Brain microvascular endothelial cell (primary cell): ENCODE results near the gene IMMP2L.

Experiments used
- DNase-seq: peaks from one replicate; pipeline ENCODE4 v3.0.0-alpha.2; 2020
- H3K27ac ChIP-seq: fragments of 250-450 bp; sonication (Bioruptor Pico); 2 replicates; pipeline ENCODE4 v1.5.1; 2020; ENCODE audit warnings: mild to moderate bottlenecking, moderate library complexity
- H3K27me3 ChIP-seq: fragments of 250-450 bp; sonication (Bioruptor Pico); replicated peaks from 2 replicates; pipeline ENCODE4 v1.5.1; 2020; ENCODE audit warnings: mild to moderate bottlenecking
- H3K36me3 ChIP-seq: fragments of 250-450 bp; sonication (Bioruptor Pico); replicated peaks from 2 replicates; pipeline ENCODE4 v1.5.1; 2020; ENCODE audit warnings: mild to moderate bottlenecking
- H3K4me3 ChIP-seq: 2 replicates; pipeline ENCODE4 v1.5.1; 2011; ENCODE audit warnings: low read depth, mild to moderate bottlenecking, control low read depth, low read length, moderate library complexity
- in situ Hi-C: cut with HindIII; loops from 2 replicates; pipeline ENCODE4 v1.10.0; 2017; ENCODE audit warnings: low sequenced_read_pairs, low pct_ligation_motif_present
- TF ChIP-seq, protein P1 (sequence below): IDR thresholded peaks from 2 replicates; pipeline ENCODE4 v1.5.1; 2011; ENCODE audit warnings: low read depth, mild to moderate bottlenecking, moderate library complexity, low read length, control low read depth, inconsistent platforms; ENCODE audit errors: missing control alignments

IMMP2L gene

DNA sequence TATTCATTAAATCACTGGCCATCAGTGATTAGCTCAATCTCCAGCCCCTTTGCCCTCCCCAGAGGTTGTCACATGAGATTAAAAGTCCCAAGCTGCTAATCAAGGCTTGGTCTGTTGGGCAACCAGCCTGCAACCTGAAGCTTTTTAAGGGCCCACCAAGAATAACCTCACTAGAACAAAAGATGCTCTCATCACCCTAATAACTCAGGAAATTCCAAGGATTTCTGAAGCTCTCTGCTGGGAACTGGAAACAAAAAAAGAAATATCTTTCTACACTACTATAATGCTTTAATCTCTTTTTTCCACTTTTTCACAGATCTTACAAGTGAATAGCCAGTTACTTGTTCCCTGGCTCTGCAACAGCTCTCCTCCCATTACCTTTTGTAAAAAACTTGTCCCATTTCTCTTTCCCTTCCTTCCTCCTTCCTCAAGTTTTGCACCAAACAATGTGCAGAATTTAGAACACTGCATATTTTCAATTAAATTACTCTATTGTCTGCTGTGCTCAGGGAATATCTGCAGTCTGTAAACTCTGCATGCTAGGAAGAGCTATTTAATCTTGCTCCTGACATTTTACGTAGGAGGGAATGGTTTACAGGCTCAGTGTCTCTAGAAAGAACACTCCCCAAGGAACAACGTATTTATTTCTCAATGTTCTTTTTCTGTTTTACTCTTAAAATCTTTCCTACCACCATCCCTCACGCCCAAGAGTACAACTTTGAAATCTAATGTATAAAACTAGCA is 169.1 kb downstream of the IMMP2L start:
- in situ Hi-C loops = no loop called here
- DNase-seq = no peak
- H3K27me3 ChIP-seq = no peaks in the 10 kb centered on the region
- H3K4me3 ChIP-seq = no peak overlapping the region
- no peak overlapping the region for H3K27ac ChIP-seq
- no peaks in the 10 kb centered on the region for H3K36me3 ChIP-seq
- TF ChIP-seq, protein P1, sequence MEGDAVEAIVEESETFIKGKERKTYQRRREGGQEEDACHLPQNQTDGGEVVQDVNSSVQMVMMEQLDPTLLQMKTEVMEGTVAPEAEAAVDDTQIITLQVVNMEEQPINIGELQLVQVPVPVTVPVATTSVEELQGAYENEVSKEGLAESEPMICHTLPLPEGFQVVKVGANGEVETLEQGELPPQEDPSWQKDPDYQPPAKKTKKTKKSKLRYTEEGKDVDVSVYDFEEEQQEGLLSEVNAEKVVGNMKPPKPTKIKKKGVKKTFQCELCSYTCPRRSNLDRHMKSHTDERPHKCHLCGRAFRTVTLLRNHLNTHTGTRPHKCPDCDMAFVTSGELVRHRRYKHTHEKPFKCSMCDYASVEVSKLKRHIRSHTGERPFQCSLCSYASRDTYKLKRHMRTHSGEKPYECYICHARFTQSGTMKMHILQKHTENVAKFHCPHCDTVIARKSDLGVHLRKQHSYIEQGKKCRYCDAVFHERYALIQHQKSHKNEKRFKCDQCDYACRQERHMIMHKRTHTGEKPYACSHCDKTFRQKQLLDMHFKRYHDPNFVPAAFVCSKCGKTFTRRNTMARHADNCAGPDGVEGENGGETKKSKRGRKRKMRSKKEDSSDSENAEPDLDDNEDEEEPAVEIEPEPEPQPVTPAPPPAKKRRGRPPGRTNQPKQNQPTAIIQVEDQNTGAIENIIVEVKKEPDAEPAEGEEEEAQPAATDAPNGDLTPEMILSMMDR = no peak

GRCh38 chr7:111392294-111392693 is 170.0 kb downstream of the IMMP2L start:
- Histone ChIP-seq H3K4me3 (no peak overlapping the region), H3K27me3 (no peaks in the 10 kb centered on the region), H3K36me3 (no peaks in the 10 kb centered on the region), H3K27ac (no peak overlapping the region)
- no peak for DNase-seq
- in situ Hi-C loops = no loop called here
- TF ChIP-seq, protein P1 = no peak

- Histone ChIP-seq H3K4me3 (no peak overlapping the region), H3K27ac (no peak overlapping the region), H3K27me3 (no peaks in the 10 kb centered on the region), H3K36me3 (no peaks in the 10 kb centered on the region)
- in situ Hi-C loops = no loop called here
- DNase-seq = no peak
- TF ChIP-seq, protein P1 = no peak
These were observed 172.3 kb downstream of the IMMP2L start for GRCh38 chr7:111390000-111390399.

DNA sequence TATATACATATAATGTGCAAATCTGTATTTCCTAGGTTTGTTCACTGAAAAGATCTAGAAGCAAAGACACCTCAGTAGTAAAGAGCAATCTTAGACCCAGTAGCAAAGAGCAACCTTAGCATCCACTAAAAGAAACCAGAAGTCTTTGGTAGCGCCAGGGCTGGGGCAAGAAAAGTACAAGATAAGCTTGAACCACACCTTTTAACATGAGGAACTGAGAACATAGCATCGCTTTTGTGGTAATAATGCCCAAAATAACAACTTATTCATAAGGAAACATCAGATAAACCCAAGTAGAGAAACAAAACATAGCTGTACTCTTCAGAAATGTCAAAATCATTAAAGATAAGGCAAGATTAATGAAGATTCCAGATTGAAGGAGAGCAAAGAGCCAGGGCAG is 173.4 kb downstream of the IMMP2L start:
- Histone ChIP-seq H3K4me3 (no peak overlapping the region), H3K36me3 (no peaks in the 10 kb centered on the region), H3K27me3 (no peaks in the 10 kb centered on the region), H3K27ac (no peak overlapping the region)
- TF ChIP-seq, protein P1 = no peak
- in situ Hi-C loops = no loop called here
- no peak for DNase-seq

DNA sequence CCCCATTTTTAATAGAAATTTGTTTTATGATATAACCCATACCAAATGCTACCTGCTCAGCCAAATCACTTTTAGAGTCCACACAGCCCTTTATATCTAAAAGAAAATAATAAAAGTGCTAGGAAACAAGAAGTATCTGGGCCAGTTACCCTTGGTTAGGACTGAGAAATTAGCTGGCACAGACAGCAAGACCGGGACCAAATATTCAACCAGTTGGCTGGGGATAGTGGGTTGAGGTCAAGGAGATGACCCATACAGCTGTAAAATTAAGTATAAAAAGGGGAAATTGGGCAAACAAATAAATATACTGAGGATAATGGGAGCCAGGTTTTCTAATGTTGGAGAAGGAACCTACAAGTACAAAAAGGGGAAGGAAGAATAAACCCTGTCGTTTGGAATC is 174.3 kb downstream of the IMMP2L start:
- DNase-seq = no peak
- TF ChIP-seq, protein P1 = no peak
- H3K4me3 ChIP-seq = no peak overlapping the region
- in situ Hi-C loops = no loop called here
- no peak overlapping the region for H3K27ac ChIP-seq
- no peaks in the 10 kb centered on the region for H3K36me3 ChIP-seq
- H3K27me3 ChIP-seq = no peaks in the 10 kb centered on the region
